GM13976 (cell line): ENCODE measurements around the gene CMIP.

Experiments
- DNase-seq: peaks from one replicate; pipeline ENCODE4 v3.0.0; 2012; ENCODE audit warnings: low spot score
- CTCF ChIP-seq: IDR thresholded peaks from 2 replicates; pipeline ENCODE4 v1.5.1; 2012; ENCODE audit warnings: borderline replicate concordance, mild to moderate bottlenecking; ENCODE audit not compliant: insufficient read depth; ENCODE audit errors: extremely low read depth, missing control alignments, control extremely low read depth
- in situ Hi-C: fragments of 300-500 bp; cut with MboI; formaldehyde crosslinking; loops from one replicate; pipeline ENCODE4 v1.12.0; 2022; ENCODE audit warnings: low sequenced_read_pairs, mixed read lengths, inconsistent platforms; ENCODE audit not compliant: unreplicated experiment

Gene CMIP

DNA sequence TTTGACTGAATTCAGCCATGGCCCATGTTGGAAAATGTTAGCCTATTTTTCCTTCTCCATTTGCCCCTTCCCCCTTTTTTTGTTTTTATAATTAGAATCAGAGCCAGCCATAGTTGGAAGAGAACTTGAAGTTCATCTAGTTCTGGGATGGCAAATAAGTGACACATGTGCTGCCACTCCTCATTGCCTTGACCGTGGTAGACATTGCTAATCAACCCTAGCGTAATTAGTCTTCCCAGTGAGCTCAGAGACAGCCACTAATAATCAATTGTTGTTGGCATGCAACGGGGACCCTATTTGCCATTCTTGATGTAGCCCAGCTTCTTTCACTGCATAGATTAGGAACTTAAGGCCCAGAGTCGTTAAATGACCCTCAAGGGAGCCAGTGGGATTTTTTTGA is 16.6 kb downstream of the CMIP start:
- TF ChIP-seq CTCF: no peak
- in situ Hi-C loops: no loop called here
- DNase-seq: no peak

- DNase-seq: no peak
- in situ Hi-C loops: no loop called here
Observed at GRCh38 chr16:81461766-81462165, 17.2 kb downstream of the CMIP start.

DNA sequence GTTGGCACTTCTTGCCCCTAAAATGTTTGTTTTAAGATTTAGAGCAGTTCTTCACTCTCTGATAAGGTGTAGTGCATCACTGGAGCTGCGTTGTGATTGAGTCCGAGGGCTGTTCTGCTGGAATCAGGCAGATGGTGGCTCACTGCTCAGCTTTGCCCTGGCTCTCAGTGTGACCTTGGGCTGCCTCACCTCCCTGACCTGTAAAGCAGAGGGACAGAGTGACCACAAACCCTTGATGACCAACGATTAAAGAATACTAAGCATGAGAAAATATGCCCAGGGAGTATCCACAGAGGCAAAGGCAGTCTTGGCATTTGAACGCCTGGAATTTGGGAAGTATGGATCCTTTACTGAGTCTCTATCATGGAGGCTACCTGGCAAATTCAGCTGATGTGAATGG is 18.1 kb downstream of the CMIP start:
- no peak for TF ChIP-seq CTCF
- in situ Hi-C loops: no loop called here
- DNase-seq: no peak

More at GRCh38 chr16:81461766-81462165, 17.2 kb downstream of the CMIP start:
- TF ChIP-seq CTCF: no peak

DNA sequence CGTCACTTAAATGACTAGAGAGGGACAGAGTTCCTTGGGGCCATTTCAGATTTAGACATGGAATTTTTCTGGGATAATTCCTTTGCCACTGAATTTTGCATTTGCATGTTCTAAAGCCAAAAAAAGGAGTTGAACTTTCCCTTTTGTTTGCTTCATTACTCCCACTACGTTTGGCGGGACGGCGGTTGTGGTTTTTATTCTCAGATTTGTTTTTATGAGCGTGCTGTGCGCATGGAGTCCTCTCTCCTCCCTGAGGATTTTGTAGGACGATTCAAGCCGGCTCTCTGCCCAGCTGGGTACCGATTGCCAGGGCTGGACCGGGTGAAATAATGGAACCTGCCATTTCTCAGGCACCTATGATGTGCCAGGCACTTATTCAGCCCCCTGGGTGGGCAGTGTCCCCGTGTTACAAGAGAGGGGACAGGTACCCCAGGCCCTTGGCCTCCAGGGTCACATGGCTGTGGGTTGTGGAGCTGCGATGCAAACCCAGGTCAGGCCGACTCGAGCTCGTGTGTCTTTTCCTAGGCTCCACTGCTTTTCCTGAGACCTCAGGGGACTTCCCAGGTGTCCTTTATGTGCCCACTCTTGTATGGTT is 18.8 kb downstream of the CMIP start:
- in situ Hi-C loops: no loop called here
- no peak for TF ChIP-seq CTCF
- DNase-seq: no peak

DNA sequence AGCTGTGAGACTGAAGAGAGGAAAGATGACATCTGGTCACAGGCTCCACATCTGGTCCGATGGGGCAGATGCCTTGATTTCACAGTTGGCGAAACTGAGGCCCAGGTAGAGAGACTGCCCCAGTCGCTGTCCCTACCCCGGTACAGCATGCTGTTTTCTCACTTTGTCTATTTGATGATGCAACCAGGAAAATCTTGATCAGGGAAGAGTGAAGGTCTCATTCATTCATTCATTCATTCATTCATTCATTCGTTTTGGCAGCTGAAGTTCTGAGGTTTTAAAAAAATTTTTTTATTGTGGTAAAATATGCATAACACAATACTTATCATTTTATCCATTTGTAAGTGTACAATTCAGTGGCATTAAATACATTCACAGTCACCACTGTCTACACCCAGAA is 19.7 kb downstream of the CMIP start:
- DNase-seq: no peak
- in situ Hi-C loops: no loop called here
- no peak for TF ChIP-seq CTCF

GRCh38 chr16:81465375-81465943 is 20.9 kb downstream of the CMIP start:
- DNase-seq: no peak
- no peak for TF ChIP-seq CTCF
- in situ Hi-C loops: no loop called here
